ENCODE data around the gene FAM187B.

DNA sequence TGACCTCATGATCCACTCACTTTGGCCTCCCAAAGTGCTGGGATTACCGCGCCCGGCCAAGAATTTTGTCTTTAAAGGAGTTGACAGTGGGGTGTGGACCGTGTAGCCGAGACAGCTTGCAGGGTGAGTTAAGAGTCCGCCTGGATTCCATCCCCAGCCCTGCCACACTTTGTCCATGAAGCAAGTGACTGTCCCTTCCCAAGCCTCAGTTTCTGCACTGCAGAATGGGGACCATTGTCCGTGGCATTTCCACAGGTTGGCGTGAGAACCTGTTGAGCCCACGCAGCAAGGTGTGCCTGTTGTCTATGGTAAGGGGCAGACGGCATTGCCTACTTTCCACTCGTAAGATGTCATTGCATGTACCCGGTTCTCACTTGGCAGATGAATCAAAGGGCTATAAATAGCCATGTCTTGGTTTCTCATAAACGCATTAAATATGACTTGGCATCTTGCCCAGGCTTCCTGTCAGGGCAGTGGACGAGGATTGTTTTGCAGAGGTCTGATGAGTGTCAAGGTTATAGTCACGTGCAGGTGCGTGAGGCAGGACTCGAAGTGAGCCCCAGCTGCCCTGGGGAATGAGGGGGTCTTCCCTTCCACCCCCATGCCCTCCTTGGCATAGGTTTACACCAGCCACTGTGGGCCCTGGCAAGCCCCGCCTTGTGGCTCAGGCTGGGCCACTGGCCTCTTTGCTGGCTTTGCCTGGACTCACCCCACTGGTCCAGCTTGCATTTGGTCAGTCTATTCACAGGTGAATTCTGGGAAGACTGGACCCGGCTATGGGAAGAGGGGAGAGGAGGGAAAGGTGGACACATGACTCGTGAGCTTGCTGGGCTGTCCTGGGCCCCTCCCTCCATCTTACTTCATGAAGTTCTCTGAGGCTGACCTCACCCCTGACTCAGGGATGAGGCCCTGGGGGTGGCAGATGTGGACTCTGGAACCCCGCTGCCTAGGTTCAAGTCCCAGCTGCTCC lies 14.6 kb downstream of the FAM187B start:
- TF ChIP-seq, protein P1, sequence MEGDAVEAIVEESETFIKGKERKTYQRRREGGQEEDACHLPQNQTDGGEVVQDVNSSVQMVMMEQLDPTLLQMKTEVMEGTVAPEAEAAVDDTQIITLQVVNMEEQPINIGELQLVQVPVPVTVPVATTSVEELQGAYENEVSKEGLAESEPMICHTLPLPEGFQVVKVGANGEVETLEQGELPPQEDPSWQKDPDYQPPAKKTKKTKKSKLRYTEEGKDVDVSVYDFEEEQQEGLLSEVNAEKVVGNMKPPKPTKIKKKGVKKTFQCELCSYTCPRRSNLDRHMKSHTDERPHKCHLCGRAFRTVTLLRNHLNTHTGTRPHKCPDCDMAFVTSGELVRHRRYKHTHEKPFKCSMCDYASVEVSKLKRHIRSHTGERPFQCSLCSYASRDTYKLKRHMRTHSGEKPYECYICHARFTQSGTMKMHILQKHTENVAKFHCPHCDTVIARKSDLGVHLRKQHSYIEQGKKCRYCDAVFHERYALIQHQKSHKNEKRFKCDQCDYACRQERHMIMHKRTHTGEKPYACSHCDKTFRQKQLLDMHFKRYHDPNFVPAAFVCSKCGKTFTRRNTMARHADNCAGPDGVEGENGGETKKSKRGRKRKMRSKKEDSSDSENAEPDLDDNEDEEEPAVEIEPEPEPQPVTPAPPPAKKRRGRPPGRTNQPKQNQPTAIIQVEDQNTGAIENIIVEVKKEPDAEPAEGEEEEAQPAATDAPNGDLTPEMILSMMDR (conservative IDR thresholded peaks at IDR 0.05) = no peak
- no peak for TF ChIP-seq ZFX (IDR thresholded peaks at IDR 0.05)
